DND-41 (cell line): Measurements from ENCODE around the gene KRT9.

Source experiments
- CTCF ChIP-seq: IDR thresholded peaks from 2 replicates; pipeline ENCODE4 v1.5.1; 2012; ENCODE audit warnings: borderline replicate concordance, low read length, moderate library complexity, mild to moderate bottlenecking; ENCODE audit not compliant: poor library complexity, severe bottlenecking; ENCODE audit errors: extremely low read depth
- EZH2 ChIP-seq: IDR thresholded peaks from 3 replicates; pipeline ENCODE4 v1.6.1; 2012; ENCODE audit warnings: borderline replicate concordance, low read depth, mild to moderate bottlenecking, moderate library complexity, low read length, inconsistent platforms; ENCODE audit not compliant: severe bottlenecking

GRCh38 chr17:41533613-41534012 lies 38.2 kb downstream of the KRT9 start:
- TF ChIP-seq CTCF: no peak
- TF ChIP-seq EZH2: no peak
